ENCODE measurements around the gene BOD1L1.

BOD1L1 gene

DNA sequence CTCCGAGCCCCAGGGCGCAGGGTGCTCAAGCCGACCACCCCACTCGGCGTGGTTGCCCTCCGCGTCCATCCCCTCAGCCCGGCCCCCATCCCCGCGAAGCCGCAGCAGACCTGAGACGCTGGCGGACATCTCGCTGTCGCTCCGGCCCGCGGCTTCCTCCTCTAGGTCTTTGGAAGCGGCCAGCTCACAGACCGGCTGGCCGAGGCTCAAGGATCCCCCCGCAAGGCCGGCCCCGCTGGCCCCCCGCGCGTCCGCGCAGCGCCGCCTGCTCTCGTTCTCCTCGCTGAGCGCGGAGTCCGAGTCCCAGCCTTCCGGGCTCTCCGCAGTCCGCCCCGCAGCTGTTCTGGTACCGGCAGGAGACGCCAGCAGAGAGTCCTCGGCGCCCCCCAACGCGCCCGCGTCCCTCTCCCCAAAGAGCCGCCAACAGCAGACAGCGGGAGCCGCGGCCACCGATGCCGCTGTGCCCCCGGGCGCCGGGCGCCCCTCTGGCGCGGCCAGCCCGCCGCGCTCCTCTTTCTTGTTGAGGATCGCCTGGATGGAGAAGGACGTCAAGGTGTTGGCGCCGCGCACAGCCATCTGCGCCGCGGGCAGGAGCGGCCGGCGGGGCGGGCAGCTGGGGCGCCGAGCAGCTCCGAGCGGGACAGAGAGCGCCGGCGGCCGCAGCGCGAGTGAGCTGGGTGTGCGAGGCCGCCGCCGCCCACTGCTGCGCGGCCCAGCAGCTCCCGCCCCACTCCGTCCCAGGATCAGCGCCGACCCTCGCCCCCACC, 83.5 kb downstream of the BOD1L1 start, which contains the start of gene NKX3-2:
Gene NKX3-2 (minus strand): TSS at position 670 of the 767 bp plus-strand sequence. CDS start 94 bp downstream, at position 576.
- DNase-seq (ENCODE audit: low read depth) = no peak
- peak within 1 kb of the TSS; percentile 58 for H3K4me3 ChIP-seq (ENCODE audit: low read length)

DNA sequence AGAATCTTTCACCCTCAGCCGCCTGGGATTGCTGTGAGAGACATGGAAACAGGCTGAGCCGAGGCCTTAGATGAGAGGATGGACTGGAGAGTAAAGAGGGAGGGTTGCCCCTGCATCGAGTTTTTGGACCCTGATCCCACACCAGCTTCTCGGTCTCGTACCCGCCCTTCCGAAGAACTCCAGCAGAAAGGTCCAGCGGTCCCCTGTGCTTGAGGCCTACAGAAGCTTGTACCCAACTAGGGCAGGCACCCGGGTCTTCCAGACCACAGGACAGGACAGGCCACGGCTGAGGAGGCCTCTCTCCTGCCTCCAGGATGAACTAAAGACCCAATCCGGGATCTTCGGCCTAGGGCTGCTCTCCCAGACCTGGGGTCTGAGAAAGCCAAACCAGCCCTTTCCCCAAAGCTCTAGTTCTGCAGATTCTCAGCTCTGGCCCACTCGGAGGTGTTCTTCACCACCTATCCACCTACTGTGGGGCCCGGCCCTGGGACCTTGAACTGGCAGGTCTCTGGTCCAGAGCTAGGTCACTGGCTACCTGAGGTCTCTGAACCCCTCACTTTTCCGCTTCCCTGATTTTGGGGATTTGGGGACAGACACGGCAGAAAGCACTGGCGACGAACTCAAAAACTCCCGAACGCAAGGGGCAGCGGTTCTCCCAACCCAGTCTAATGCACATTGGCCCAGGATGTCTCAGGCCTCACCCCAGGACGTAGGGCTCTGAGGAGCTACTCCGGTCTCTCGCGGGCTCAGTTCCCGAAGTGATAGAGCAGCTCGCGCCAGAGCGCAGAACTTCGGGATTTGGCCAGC, 84.3 kb downstream of the BOD1L1 start:
- no peak for DNase-seq (ENCODE audit: low read depth)
- TF ChIP-seq, protein P1, sequence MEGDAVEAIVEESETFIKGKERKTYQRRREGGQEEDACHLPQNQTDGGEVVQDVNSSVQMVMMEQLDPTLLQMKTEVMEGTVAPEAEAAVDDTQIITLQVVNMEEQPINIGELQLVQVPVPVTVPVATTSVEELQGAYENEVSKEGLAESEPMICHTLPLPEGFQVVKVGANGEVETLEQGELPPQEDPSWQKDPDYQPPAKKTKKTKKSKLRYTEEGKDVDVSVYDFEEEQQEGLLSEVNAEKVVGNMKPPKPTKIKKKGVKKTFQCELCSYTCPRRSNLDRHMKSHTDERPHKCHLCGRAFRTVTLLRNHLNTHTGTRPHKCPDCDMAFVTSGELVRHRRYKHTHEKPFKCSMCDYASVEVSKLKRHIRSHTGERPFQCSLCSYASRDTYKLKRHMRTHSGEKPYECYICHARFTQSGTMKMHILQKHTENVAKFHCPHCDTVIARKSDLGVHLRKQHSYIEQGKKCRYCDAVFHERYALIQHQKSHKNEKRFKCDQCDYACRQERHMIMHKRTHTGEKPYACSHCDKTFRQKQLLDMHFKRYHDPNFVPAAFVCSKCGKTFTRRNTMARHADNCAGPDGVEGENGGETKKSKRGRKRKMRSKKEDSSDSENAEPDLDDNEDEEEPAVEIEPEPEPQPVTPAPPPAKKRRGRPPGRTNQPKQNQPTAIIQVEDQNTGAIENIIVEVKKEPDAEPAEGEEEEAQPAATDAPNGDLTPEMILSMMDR (conservative IDR thresholded peaks at IDR 0.05; ENCODE audit: low read length) = no peak
- H3K4me3 ChIP-seq (ENCODE audit: low read length) = no peak overlapping the region

More for the DNA sequence above, 83.5 kb downstream of the BOD1L1 start, which contains the start of gene NKX3-2:
- TF ChIP-seq, protein P1 (conservative IDR thresholded peaks at IDR 0.05; ENCODE audit: low read length) = no peak

DNA sequence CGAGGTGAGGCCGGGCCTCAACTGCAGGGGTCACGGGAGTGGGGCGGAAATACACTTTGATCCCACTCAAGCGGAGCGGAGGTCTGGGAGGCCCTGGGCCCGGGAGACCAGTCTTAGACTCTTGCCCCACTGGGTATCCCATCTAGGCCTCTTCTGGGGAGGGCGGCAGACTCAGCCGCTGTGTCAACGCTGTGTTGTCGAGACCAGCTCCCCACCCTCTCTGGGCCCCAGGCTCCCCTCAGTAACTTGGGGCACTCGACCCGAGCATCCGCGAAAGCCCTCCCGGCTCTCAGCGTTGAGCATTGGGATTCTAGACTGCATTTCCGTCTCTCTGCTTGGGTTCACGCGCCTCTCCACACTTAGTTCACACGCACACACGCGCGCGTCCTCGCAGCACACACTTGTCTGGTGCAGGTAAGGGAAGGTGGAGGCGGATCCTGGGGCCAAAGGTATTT, 84.9 kb downstream of the BOD1L1 start:
- TF ChIP-seq, protein P1 (conservative IDR thresholded peaks at IDR 0.05; ENCODE audit: low read length) = no peak
- no peak overlapping the region for H3K4me3 ChIP-seq (ENCODE audit: low read length)

DNA sequence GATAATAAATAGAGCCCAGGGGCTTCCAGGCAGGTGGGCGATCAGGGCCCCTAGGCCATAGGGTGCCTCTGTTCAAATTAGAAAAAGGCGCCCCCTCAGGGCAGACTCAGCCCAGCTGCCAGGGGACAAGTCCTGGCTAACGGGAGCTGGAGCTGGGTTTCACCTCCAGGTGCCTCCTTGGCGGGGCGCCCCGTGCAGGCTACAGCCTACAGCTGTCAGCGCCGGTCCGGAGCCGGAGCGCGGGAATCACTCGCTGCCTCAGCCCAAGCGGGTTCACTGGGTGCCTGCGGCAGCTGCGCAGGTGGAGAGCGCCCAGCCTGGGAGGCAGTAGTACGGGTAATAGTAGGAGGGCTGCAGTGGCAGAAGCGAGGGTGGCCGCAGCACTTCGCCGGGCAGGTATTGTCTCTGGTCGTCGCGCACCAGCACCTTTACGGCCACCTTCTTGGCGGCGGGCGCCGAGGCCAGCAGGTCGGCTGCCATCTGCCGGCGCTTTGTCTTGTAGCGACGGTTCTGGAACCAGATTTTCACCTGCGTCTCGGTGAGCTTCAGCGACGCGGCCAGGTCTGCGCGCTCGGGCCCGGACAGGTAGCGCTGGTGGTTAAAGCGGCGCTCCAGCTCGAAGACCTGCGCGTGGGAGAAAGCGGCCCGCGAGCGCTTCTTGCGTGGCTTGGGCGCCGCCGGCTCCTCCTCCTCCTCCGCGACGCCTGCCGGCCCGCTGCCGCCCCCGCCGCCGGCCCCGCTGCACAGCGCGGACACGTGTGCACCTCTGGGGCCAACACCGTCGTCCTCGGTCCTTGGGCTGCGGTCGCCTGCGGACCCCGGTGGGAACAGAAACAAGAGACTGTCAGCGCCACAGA, 85.6 kb downstream of the BOD1L1 start:
- H3K4me3 ChIP-seq (ENCODE audit: low read length) = no peak overlapping the region
- TF ChIP-seq, protein P1 (conservative IDR thresholded peaks at IDR 0.05; ENCODE audit: low read length) = 0 out of 2 replicates have a peak, but pooled peaks have one; percentile 15
- DNase-seq (ENCODE audit: low read depth) = no peak

More for the DNA sequence above, 84.9 kb downstream of the BOD1L1 start:
- DNase-seq (ENCODE audit: low read depth) = no peak

DNA sequence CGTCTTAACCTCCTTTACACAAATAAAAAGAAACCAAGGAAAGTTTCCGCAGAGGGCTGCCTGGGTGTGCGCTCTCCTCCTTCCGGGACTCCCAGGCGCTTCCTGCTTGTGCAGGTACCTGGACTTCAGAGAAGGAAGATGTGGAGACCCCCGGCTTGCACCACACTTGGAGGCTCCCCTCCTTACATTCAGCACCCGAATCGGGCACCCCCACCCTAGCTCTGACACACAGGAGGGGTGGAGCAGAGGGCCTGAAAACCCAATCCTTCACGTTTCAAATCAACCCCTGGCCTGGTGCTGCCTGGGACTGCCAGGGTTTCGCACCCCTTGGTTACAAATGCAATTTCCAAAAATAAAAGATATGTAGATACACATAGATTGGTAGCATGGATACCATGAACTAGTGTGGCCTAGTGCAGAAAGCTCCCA, 86.3 kb downstream of the BOD1L1 start:
- H3K4me3 ChIP-seq (ENCODE audit: low read length) = no peak overlapping the region
- DNase-seq (ENCODE audit: low read depth) = no peak
- TF ChIP-seq, protein P1 (conservative IDR thresholded peaks at IDR 0.05; ENCODE audit: low read length) = no peak

DNA sequence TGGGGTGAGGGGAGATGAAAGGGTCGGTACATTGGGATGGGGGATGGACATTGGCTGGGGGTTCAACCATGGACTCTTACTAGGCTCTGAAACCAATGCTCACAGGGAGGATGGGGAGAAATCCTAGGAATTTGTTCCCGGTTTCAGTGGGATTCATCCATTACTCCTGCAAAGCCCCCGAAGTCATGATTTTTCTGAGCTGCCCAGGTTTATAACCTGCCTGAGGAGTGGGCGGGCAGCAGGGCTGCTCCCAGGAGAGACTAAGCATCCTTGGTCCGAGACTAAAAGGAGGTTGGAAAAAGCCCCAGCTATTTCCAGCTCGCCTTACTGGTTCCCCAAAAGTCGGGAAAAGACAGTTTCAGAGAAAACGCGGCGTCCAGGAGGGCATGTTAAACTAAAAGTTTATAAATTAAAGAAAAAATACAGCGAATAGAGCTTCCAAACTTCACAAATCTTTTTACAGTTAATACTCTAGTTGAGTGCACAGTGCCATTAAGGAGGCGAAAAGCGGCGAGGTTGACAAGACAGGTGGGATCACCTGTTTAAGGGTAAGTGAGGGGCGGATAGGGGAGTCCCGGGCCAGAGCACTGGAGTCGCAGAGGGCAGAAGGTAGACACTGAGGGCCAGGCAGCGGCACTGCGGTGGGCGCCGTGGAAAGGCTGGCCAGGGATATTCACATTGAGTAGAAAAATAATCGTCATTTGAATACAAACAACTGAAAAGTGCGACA, 86.9 kb downstream of the BOD1L1 start:
- TF ChIP-seq, protein P1 (conservative IDR thresholded peaks at IDR 0.05; ENCODE audit: low read length) = no peak
- no peak overlapping the region for H3K4me3 ChIP-seq (ENCODE audit: low read length)
- no peak for DNase-seq (ENCODE audit: low read depth)

All from AG10803 (cell line).